SK-N-MC (cell line): ENCODE measurements around the gene TSPAN16.

Experiments
- DNase-seq: peaks from one replicate; pipeline ENCODE4 v3.0.0-alpha.2; 2011; ENCODE audit warnings: low read depth, low spot score
- H3K27ac ChIP-seq: fragments of 200-600 bp; sonication (generic); 2 replicates; pipeline ENCODE4 v1.5.1; 2016; ENCODE audit warnings: mixed run types
- H3K36me3 ChIP-seq: fragments of 200-600 bp; sonication (generic); 2 replicates; pipeline ENCODE4 v1.6.1; 2017; ENCODE audit warnings: antibody characterized with exemption, low read length, mixed read lengths; ENCODE audit not compliant: insufficient read depth
- H3K4me3 ChIP-seq: fragments of 200-600 bp; sonication (generic); 2 replicates; pipeline ENCODE4 v1.5.1; 2016
- H3K9ac ChIP-seq: fragments of 200-600 bp; sonication (generic); 2 replicates; pipeline ENCODE4 v1.8.0; 2017; ENCODE audit warnings: mixed run types, mixed read lengths; ENCODE audit not compliant: insufficient read length
- H3K9me3 ChIP-seq: fragments of 200-600 bp; sonication (generic); 2 replicates; pipeline ENCODE4 v1.6.1; 2017; ENCODE audit warnings: low read depth, mild to moderate bottlenecking, antibody characterized with exemption, low read length, moderate library complexity, mixed read lengths
- EZH2 ChIP-seq: fragments of 200-600 bp; sonication (generic); IDR thresholded peaks from one replicate; pipeline ENCODE4 v1.6.1; 2017; ENCODE audit warnings: antibody characterized with exemption
- FOXP2 ChIP-seq: optimal IDR thresholded peaks from 2 replicates; pipeline ENCODE3; 2011; ENCODE audit warnings: mild to moderate bottlenecking, moderate library complexity; ENCODE audit not compliant: insufficient read depth; ENCODE audit errors: extremely low read length, control extremely low read depth
- POLR2AphosphoS5 ChIP-seq: IDR thresholded peaks from 2 replicates; pipeline ENCODE4 v1.6.1; 2012; ENCODE audit warnings: mild to moderate bottlenecking, low read depth, low read length, borderline replicate concordance

TSPAN16 gene

DNA sequence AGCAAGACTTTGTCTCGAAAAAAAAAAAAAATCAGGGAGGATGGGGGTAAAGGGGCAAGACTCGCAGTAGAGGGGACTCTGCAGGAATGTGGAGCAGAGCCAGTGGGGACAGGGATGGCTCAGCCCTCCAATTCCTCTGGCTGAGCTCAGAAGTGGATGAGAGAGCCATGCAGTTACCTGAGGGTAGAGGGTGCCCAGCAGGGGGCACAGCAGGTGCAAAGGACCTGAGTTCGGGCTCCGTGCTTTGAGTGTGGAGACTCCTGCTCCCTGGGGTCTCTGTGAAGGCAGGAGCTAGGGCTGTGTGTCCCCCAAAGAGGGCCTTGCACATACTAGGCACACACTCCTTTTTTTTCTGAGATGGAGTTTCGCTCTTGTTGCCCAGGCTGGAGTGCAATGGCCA, 41.3 kb upstream of the TSPAN16 start:
- Histone ChIP-seq H3K36me3 (no peaks in the 10 kb centered on the region), H3K4me3 (no peak overlapping the region), H3K27ac (no peak overlapping the region), H3K9me3 (no peaks in the 10 kb centered on the region), H3K9ac (no peak overlapping the region)
- TF ChIP-seq EZH2 (no peak), FOXP2 (no peak), POLR2AphosphoS5 (no peak)
- no peak for DNase-seq

- Histone ChIP-seq H3K36me3 (no peaks in the 10 kb centered on the region), H3K9ac (no peak overlapping the region), H3K27ac (no peak overlapping the region), H3K9me3 (no peaks in the 10 kb centered on the region), H3K4me3 (no peak overlapping the region)
- DNase-seq = no peak
- TF ChIP-seq POLR2AphosphoS5 (no peak), EZH2 (no peak), FOXP2 (no peak)
Measured at GRCh38 chr19:11256189-11256588, 39.8 kb upstream of the TSPAN16 start.

DNA sequence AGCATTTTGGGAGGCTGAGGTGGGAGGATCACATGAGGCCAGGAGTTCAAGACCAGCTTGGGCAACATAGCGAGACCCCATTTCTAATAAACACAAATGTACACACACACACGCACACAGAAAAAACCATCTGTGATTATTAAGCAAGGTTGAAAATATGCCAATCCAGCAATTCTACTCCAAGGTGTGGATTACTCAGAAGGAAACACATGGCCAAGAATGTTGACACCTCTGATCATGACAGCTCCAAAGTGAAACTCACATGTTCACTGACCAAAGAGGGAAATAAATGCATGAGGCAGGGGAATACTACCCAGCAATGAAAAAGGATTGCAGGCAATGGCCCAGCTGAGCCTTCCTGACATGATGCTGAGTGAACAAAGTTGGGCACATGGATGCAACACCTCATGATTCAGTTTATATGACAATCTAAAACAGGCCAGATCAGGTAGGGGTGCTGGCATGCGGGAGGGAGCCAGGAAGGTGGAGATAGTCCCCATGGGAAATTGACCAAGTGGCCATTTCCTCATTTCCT, 38.0 kb upstream of the TSPAN16 start:
- Histone ChIP-seq H3K27ac (no peak overlapping the region), H3K9ac (no peak overlapping the region), H3K36me3 (no peaks in the 10 kb centered on the region), H3K9me3 (no peaks in the 10 kb centered on the region), H3K4me3 (no peak overlapping the region)
- TF ChIP-seq POLR2AphosphoS5 (no peak), FOXP2 (no peak), EZH2 (no peak)
- DNase-seq = no peak

- Histone ChIP-seq H3K4me3 (no peak overlapping the region), H3K27ac (no peak overlapping the region), H3K9me3 (no peaks in the 10 kb centered on the region), H3K9ac (no peak overlapping the region), H3K36me3 (no peaks in the 10 kb centered on the region)
- no peak for DNase-seq
- TF ChIP-seq FOXP2 (no peak), EZH2 (no peak), POLR2AphosphoS5 (no peak)
Measured at GRCh38 chr19:11260996-11261395, 35.0 kb upstream of the TSPAN16 start.

DNA sequence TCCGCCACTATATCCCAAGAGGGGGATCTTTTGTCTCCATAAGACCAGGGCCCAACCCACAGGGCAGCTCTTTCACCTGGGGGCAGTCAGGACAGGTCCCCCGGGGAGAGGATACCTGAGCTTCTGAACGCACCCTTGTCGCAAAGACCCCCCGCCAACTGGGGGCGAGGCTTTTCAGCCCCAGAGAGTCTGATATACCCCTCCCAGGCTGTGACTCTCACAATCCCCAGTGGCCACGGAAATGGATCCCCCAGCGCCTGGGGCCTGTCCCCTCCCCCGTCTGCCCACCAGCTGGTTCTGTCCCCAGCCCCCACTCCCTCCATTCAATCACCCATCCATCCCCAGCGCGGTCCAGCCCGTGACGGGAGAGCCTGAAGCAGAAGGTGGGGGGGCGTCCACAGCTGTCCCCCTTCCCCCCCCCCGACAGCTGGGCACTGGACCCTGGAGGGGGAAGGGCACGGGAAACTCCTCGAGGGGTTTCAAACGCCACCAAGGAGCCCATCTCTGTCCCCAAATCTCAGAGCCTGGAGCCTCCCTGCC, 34.5 kb upstream of the TSPAN16 start:
- no peak for DNase-seq
- Histone ChIP-seq H3K9ac (no peak overlapping the region), H3K4me3 (peak overlapping the region; percentile 84), H3K36me3 (no peaks in the 10 kb centered on the region), H3K9me3 (no peaks in the 10 kb centered on the region), H3K27ac (no peak overlapping the region)
- TF ChIP-seq FOXP2 (no peak), POLR2AphosphoS5 (no peak), EZH2 (no peak)

DNA sequence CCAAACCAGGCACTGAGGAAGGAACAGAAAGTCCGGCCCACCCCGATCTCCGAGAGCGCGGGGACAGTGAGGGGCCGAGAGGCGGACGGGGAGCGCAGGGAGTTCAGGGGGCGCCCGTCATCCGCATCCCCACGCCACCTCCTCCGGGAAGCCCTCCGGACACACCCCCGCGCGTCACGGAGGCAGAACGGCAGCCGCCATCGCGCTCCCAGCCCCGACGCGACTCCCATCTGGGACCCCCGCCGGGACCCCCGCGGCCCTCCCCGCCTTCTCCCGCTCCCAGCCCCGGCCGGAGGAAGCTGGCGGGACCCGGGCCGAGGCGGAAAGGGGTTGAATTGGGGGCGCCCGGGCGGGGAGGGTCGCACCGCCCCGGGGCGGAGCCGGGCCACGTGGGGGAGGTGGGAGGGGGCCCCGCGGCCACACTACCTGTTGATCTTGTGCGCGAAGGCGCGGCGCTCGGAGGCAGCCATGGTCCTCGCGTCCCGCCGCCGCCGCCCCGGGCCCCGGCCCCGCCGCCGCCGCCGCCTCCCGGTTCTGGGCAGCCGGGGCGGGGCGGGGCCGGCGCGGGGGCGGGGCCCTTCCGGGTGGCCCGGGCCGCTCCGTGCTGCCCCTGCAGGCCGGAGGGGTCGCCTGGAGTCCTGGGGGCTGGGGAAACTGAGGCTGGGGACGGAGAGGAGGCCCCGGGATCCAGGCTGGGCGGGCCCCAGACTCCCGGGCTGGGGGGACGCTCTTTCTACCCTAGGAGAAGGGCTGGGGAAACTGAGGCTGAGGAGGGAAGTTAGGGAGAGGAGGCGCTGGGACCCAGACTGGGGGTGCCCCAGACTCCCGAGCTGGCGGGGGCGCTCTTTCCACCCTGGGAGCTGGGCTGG, 33.8 kb upstream of the TSPAN16 start, which contains the start of gene DOCK6:
DOCK6 (minus strand) TSS at position 554 of the 869 bp plus-strand sequence; CDS start at position 470, 84 bp downstream.
- no peak for DNase-seq
- no peaks in the 10 kb centered on the region for H3K9me3 ChIP-seq
- H3K27ac ChIP-seq = no peak within 1 kb of the TSS
- H3K36me3 ChIP-seq = no peaks in the 10 kb centered on the region
- peak within 1 kb of the TSS; percentile 84 for H3K4me3 ChIP-seq
- peak within 1 kb of the TSS; percentile 67 for H3K9ac ChIP-seq
- TF ChIP-seq EZH2 = no peak
- no peak for TF ChIP-seq POLR2AphosphoS5
- TF ChIP-seq FOXP2 = no peak

GRCh38 chr19:11263726-11264125, 32.2 kb upstream of the TSPAN16 start:
- H3K27ac ChIP-seq = no peak overlapping the region
- no peak overlapping the region for H3K4me3 ChIP-seq
- no peak for DNase-seq
- no peak overlapping the region for H3K9ac ChIP-seq
- TF ChIP-seq POLR2AphosphoS5 = no peak
- H3K9me3 ChIP-seq = no peaks in the 10 kb centered on the region
- no peaks in the 10 kb centered on the region for H3K36me3 ChIP-seq

- H3K9ac ChIP-seq = no peak overlapping the region
- no peak for TF ChIP-seq EZH2
- no peak for TF ChIP-seq FOXP2
- TF ChIP-seq POLR2AphosphoS5 = no peak
- H3K27ac ChIP-seq = no peak overlapping the region
- no peak overlapping the region for H3K4me3 ChIP-seq
- DNase-seq = no peak
- no peaks in the 10 kb centered on the region for H3K36me3 ChIP-seq
- no peaks in the 10 kb centered on the region for H3K9me3 ChIP-seq
Measured at GRCh38 chr19:11264452-11265176, 31.3 kb upstream of the TSPAN16 start.
